WI38 (cell line): ENCODE measurements around the gene OCSTAMP.

Experiments used
- H3K4me3 ChIP-seq: 2 replicates; pipeline ENCODE4 v1.5.1; 2011; ENCODE audit warnings: low read depth, mild to moderate bottlenecking, control low read depth, low read length
- CTCF ChIP-seq: IDR thresholded peaks from 2 replicates; pipeline ENCODE4 v1.5.1; 2012; ENCODE audit warnings: low read depth, mild to moderate bottlenecking, control low read depth, low read length

The OCSTAMP gene

GRCh38 chr20:46494077-46494476 is 56.4 kb downstream of the OCSTAMP start:
- no peak for TF ChIP-seq CTCF
- H3K4me3 ChIP-seq, result no peak overlapping the region

- no peak overlapping the region for H3K4me3 ChIP-seq
- TF ChIP-seq CTCF, result no peak
Observed at GRCh38 chr20:46491354-46491753, 59.1 kb downstream of the OCSTAMP start.
